ENCODE measurements around the gene CCSER2.

CCSER2 gene

GRCh38 chr10:84460520-84460919, 132.1 kb downstream of the CCSER2 start:
- TF ChIP-seq CTCF (conservative IDR thresholded peaks at IDR 0.05), result no peak
- H3K27ac ChIP-seq, result no peak overlapping the region

DNA sequence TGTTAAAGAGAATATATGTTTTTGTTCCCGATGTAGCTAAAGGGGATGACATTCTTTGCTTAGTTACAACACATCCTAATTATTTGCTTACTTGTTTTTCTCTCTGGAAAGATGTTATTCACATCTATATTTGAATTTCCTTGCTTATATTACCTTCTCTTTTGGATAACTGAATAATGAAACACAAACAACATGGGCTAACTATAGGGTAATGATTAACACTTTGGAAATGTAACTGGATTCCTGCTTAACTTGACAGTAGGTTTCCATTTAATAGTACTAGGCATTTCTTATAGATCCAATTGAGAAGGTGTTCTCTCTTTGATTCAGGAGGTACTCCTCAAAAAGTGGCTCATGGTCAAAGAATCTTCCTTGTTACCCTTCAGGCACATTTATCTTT, 141.1 kb downstream of the CCSER2 start:
- no peak for TF ChIP-seq CTCF (conservative IDR thresholded peaks at IDR 0.05)
- H3K27ac ChIP-seq, result no peak overlapping the region

DNA sequence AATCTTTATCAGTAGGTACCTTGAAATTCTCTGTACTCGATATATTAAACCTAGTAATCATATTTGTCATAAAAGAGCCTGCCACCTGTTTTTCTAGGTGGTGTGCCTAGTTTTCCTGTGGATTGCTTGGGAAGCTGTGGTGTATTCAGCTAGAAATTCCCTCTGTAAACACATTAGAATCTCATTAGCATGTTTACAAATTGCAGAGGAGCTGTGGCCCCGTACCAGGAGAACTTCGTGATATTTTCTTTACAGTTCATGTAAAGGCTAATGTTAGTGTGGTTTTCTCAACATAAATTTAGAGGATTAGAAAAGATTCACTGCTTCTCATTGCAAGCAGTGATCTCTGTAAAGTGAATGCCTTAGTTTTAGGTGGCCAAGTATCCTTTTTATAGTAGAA, 144.7 kb downstream of the CCSER2 start:
- TF ChIP-seq CTCF (conservative IDR thresholded peaks at IDR 0.05), result no peak
- no peak overlapping the region for H3K27ac ChIP-seq

- H3K27ac ChIP-seq, result no peak overlapping the region
- TF ChIP-seq CTCF (conservative IDR thresholded peaks at IDR 0.05), result no peak
Observed at GRCh38 chr10:84477398-84478128, 149.2 kb downstream of the CCSER2 start.

DNA sequence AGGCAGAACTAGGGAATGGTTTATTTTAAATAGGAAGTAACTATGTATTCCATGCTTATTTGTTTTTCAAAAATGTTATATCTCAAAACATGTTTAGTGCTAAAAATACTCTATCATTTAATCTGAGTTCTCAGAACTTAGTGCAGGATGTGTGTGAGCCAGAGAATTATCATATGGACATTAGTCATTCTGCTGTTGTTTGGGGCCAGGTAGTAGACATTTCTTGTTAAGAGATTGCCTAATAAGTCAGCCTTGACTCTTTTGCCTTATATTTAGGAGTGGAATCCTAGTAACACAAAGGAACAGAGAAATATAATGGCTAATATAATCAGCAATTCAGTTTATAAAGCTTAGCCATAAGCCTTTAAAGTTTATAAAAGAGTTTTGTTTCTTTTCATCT, 149.8 kb downstream of the CCSER2 start:
- no peak for TF ChIP-seq CTCF (conservative IDR thresholded peaks at IDR 0.05)
- no peak overlapping the region for H3K27ac ChIP-seq

DNA sequence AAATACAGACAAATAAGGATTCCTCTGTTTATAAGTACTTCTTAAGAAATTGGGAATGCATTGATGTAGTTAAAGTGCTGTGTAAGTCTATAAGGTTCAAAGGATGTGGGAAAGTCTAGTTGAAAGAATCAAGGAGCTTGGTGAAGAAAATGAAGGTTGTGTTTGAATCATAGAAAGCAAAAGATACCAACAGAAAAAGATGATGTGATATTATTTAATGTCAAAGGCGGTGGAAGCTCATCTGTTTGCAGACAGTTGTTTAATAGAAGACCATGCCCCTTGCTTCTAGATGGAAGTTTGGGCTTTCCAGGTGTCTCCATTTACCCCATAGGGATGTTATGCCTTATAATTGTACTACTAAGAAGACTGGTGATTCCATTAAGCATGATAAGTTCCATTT, 150.3 kb downstream of the CCSER2 start:
- no peak for TF ChIP-seq CTCF (conservative IDR thresholded peaks at IDR 0.05)
- H3K27ac ChIP-seq, result peak overlapping the region; percentile 63

DNA sequence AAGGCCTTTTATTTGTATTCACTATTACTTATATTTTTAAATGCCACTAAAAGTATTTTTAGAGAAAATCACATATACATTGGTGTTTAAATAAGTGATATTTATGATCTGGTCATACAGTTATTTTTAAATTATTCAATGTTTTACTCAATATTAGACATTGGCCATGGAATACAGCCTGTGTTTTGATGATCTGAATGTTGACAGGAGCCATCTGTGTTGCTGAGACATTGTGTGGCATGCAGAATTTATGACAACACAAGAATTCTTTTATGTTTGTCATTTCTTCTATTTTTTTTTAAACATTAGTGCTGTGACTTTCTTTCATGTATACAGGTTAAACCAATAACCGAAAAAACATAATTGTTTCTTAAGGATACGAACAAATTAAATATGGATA, 156.2 kb downstream of the CCSER2 start:
- TF ChIP-seq CTCF (conservative IDR thresholded peaks at IDR 0.05), result no peak
- H3K27ac ChIP-seq, result no peak overlapping the region
